GM18505 (cell line): Measurements from ENCODE around the gene PPIG.
"Not testable (repeated sequence)": the region's sequence is repeated elsewhere in the genome, so short reads cannot be mapped to it uniquely, and the experiment has no call there.

Experiments used
- ATAC-seq: cut with Tn5 transposase; IDR thresholded peaks from one replicate; pipeline ENCODE4 v1.9.1; 2021; ENCODE audit not compliant: unreplicated experiment
- POLR2A ChIP-seq: IDR thresholded peaks from 4 replicates; pipeline ENCODE4 v1.6.1; 2011; ENCODE audit warnings: borderline replicate concordance; ENCODE audit not compliant: insufficient read depth, insufficient read length; ENCODE audit errors: extremely low read depth

The PPIG gene

GRCh38 chr2:169573160-169573973 lies 10.8 kb upstream of the PPIG start, which contains the start of gene FASTKD1:
FASTKD1 (minus strand) TSS chr2:169573865; CDS start chr2:169572029, 1,836 bp downstream.
- peak; percentile 79 for TF ChIP-seq POLR2A
- peak; percentile 94 for ATAC-seq

- no peak for ATAC-seq
- TF ChIP-seq POLR2A = no peak
Measured at GRCh38 chr2:169573974-169574299, 10.2 kb upstream of the PPIG start.

GRCh38 chr2:169574539-169574938 lies 9.6 kb upstream of the PPIG start:
- not testable (repeated sequence) for ATAC-seq

GRCh38 chr2:169575264-169575663 lies 8.9 kb upstream of the PPIG start:
- not testable (repeated sequence) for ATAC-seq

- ATAC-seq = no peak
- TF ChIP-seq POLR2A = no peak
Measured at GRCh38 chr2:169579044-169579443, 5.1 kb upstream of the PPIG start.

GRCh38 chr2:169582552-169583266 lies 1.4 kb upstream of the PPIG start:
- ATAC-seq = not testable (repeated sequence)

GRCh38 chr2:169583518-169583917 lies 633 bp upstream of the PPIG start:
- TF ChIP-seq POLR2A = no peak
- ATAC-seq = no peak

GRCh38 chr2:169585673-169586072 lies 1.5 kb downstream of the PPIG start:
- TF ChIP-seq POLR2A = no peak
- ATAC-seq = no peak

GRCh38 chr2:169590804-169591203 lies 6.7 kb downstream of the PPIG start:
- no peak for ATAC-seq
- TF ChIP-seq POLR2A = no peak

GRCh38 chr2:169596546-169596945 lies 12.4 kb downstream of the PPIG start:
- not testable (repeated sequence) for ATAC-seq

GRCh38 chr2:169598982-169599381 lies 14.8 kb downstream of the PPIG start:
- no peak for ATAC-seq
- no peak for TF ChIP-seq POLR2A

- TF ChIP-seq POLR2A = no peak
- ATAC-seq = no peak
Measured at GRCh38 chr2:169599568-169599967, 15.4 kb downstream of the PPIG start.

- TF ChIP-seq POLR2A = no peak
Measured at GRCh38 chr2:169609264-169609663, 25.1 kb downstream of the PPIG start.

GRCh38 chr2:169613876-169614275 lies 29.7 kb downstream of the PPIG start:
- TF ChIP-seq POLR2A = no peak
- ATAC-seq = no peak

More at GRCh38 chr2:169609264-169609663, 25.1 kb downstream of the PPIG start:
- no peak for ATAC-seq

GRCh38 chr2:169615982-169616381 lies 31.8 kb downstream of the PPIG start:
- not testable (repeated sequence) for ATAC-seq
